AG04449 (cell line): Measurements from ENCODE around the gene CAMTA1.

Source experiments
- CTCF ChIA-PET: fragments of 350-600 bp; formaldehyde crosslinking; extraction: SDS; loops from one replicate; lab custom pipeline; 2021; ENCODE audit warnings: antibody characterized with exemption; lab: Yijun Ruan, JAX
- POLR2A ChIA-PET: fragments of 400-600, 350-600 bp; formaldehyde crosslinking; extraction: SDS; loops from one replicate; lab custom pipeline; 2020; ENCODE audit warnings: antibody characterized with exemption, inconsistent platforms; lab: Yijun Ruan, JAX
- DNase-seq: peaks from one replicate; pipeline ENCODE4 v3.0.0-alpha.2; 2010; ENCODE audit warnings: low read depth, low spot score
- H3K4me3 ChIP-seq: 2 replicates; pipeline ENCODE4 v1.5.1; 2011; ENCODE audit warnings: low read depth, mild to moderate bottlenecking, control low read depth, low read length
- CTCF ChIP-seq: IDR thresholded peaks from one replicate; pipeline ENCODE4 v1.5.1; 2011; ENCODE audit warnings: mild to moderate bottlenecking, moderate library complexity, low read length, control low read depth, inconsistent platforms; ENCODE audit not compliant: insufficient read depth; ENCODE audit errors: missing control alignments

The CAMTA1 gene

GRCh38 chr1:7292036-7292681, 506.9 kb downstream of the CAMTA1 start:
- ChIA-PET POLR2A (no interaction called here), CTCF (interaction anchor here (1.4 to 2.1 kb wide), 2 partner anchors 10 to 250 kb away, joined by 3 to 10 read pairs; no protein-coding TSS in a partner anchor)
- no peak for DNase-seq
- no peak for TF ChIP-seq CTCF
- H3K4me3 ChIP-seq = no peak overlapping the region

- POLR2A ChIA-PET = no interaction called here
- TF ChIP-seq CTCF = no peak
- H3K4me3 ChIP-seq = no peak overlapping the region
- CTCF ChIA-PET = interaction anchor here (1.4 to 2.1 kb wide), 2 partner anchors 10 to 250 kb away, joined by 3 to 10 read pairs; no protein-coding TSS in a partner anchor
- no peak for DNase-seq
These were observed 507.6 kb downstream of the CAMTA1 start for GRCh38 chr1:7292714-7293419.

GRCh38 chr1:7293702-7294629, 508.7 kb downstream of the CAMTA1 start:
- DNase-seq = no peak
- TF ChIP-seq CTCF = no peak
- CTCF ChIA-PET = interaction anchor here (0.7 to 2.1 kb wide), 3 partner anchors 9 to 15 kb away, joined by 3 to 10 read pairs (median 3); no protein-coding TSS in a partner anchor
- no peak overlapping the region for H3K4me3 ChIP-seq
- POLR2A ChIA-PET = no interaction called here

- CTCF ChIA-PET = interaction anchor here (0.7 to 1.1 kb wide), 2 partner anchors 10 to 16 kb away, joined by 3 read pairs; no protein-coding TSS in a partner anchor
- no peak for TF ChIP-seq CTCF
- POLR2A ChIA-PET = no interaction called here
- DNase-seq = no peak
- H3K4me3 ChIP-seq = no peak overlapping the region
These were observed 509.4 kb downstream of the CAMTA1 start for GRCh38 chr1:7294636-7295035.

- CTCF ChIA-PET = interaction anchor here (1.4 kb wide), 1 partner anchor 10 kb away, joined by 5 read pairs; no protein-coding TSS in a partner anchor
- POLR2A ChIA-PET = interaction anchor here (0.6 kb wide), 1 partner anchor 350 kb away, joined by 3 read pairs; no protein-coding TSS in a partner anchor
- TF ChIP-seq CTCF = no peak
- DNase-seq = no peak
- H3K4me3 ChIP-seq = no peak overlapping the region
These were observed 510.7 kb downstream of the CAMTA1 start for GRCh38 chr1:7295946-7296345.
